NCI-H2171 (cell line): Measurements from ENCODE around the gene ZSWIM5.

Experiments
- DNase-seq: peaks from one replicate; lab custom pipeline; 2025; lab: John Stamatoyannopoulos, UW

ZSWIM5 gene

GRCh38 chr1:45026446-45026845, 180.0 kb downstream of the ZSWIM5 start:
- no peak for DNase-seq

- DNase-seq: no peak
These were observed 182.7 kb downstream of the ZSWIM5 start for GRCh38 chr1:45023663-45024062.

GRCh38 chr1:45018599-45019230, 187.7 kb downstream of the ZSWIM5 start:
- peak; percentile 64 for DNase-seq

- no peak for DNase-seq
These were observed 189.6 kb downstream of the ZSWIM5 start for GRCh38 chr1:45016767-45017166.

GRCh38 chr1:45016090-45016697, 190.2 kb downstream of the ZSWIM5 start:
- DNase-seq: no peak

- DNase-seq: no peak
These were observed 190.7 kb downstream of the ZSWIM5 start for GRCh38 chr1:45015683-45016082.

GRCh38 chr1:45014321-45015028, 191.9 kb downstream of the ZSWIM5 start:
- DNase-seq: peak; percentile 44

- no peak for DNase-seq
These were observed 192.7 kb downstream of the ZSWIM5 start for GRCh38 chr1:45013551-45014209.

GRCh38 chr1:45012639-45013278, 193.6 kb downstream of the ZSWIM5 start:
- peak; percentile 48 for DNase-seq

- DNase-seq: peak; percentile 93
These were observed 194.4 kb downstream of the ZSWIM5 start, which contains the start of gene UROD for GRCh38 chr1:45011837-45012638. Gene UROD, plus strand, starts transcription at chr1:45012254. Its CDS starts 12 bp downstream, at chr1:45012266.

- DNase-seq: peak; percentile 58
These were observed 195.3 kb downstream of the ZSWIM5 start, which contains the start of gene HECTD3 for GRCh38 chr1:45010855-45011811. Gene HECTD3, minus strand, starts transcription at chr1:45011324. Its CDS starts 67 bp downstream, at chr1:45011257.

- peak; percentile 57 for DNase-seq
These were observed 196.2 kb downstream of the ZSWIM5 start for GRCh38 chr1:45009956-45010854.

GRCh38 chr1:45009296-45009865, 197.0 kb downstream of the ZSWIM5 start:
- no peak for DNase-seq

GRCh38 chr1:45008516-45008915, 197.9 kb downstream of the ZSWIM5 start:
- DNase-seq: no peak

GRCh38 chr1:45008076-45008475, 198.3 kb downstream of the ZSWIM5 start:
- no peak for DNase-seq

GRCh38 chr1:45007311-45007710, 199.1 kb downstream of the ZSWIM5 start:
- DNase-seq: no peak

- DNase-seq: no peak
These were observed 200.6 kb downstream of the ZSWIM5 start for GRCh38 chr1:45005761-45006160.

- DNase-seq: no peak
These were observed 202.0 kb downstream of the ZSWIM5 start for GRCh38 chr1:45004281-45004920.
